GM12878 (cell line): ENCODE results near the gene FOXO3.

ENCODE experiments used
- ASH2L ChIP-seq: fragments of 300-600, 200-600 bp; sonication (generic); IDR thresholded peaks from 2 replicates; pipeline ENCODE4 v1.6.1; 2017; ENCODE audit warnings: low read depth, mild to moderate bottlenecking, borderline replicate concordance
- BHLHE40 ChIP-seq, 2 experiments: fragments of 450-650 bp in 1 of 2; IDR thresholded peaks; 2 replicates each; pipeline ENCODE4 v1.6.1; 2011 to 2017; ENCODE audit warnings: low read depth in 2 of 2, borderline replicate concordance in 1 of 2, improper control_type of control experiment in 1 of 2, low read length in 1 of 2, mild to moderate bottlenecking in 1 of 2
- BRCA1 ChIP-seq: IDR thresholded peaks from 2 replicates; pipeline ENCODE4 v1.6.1; 2011; ENCODE audit warnings: low read depth, low read length, improper control_type of control experiment
- POLR2A ChIP-seq: IDR thresholded peaks from 2 replicates; pipeline ENCODE4 v1.6.1; 2011; ENCODE audit warnings: low read depth, mild to moderate bottlenecking, low read length
- ZNF384 ChIP-seq: IDR thresholded peaks from 2 replicates; pipeline ENCODE4 v1.6.1; 2012; ENCODE audit warnings: low read depth, mild to moderate bottlenecking, low read length, improper control_type of control experiment, borderline replicate concordance

DNA sequence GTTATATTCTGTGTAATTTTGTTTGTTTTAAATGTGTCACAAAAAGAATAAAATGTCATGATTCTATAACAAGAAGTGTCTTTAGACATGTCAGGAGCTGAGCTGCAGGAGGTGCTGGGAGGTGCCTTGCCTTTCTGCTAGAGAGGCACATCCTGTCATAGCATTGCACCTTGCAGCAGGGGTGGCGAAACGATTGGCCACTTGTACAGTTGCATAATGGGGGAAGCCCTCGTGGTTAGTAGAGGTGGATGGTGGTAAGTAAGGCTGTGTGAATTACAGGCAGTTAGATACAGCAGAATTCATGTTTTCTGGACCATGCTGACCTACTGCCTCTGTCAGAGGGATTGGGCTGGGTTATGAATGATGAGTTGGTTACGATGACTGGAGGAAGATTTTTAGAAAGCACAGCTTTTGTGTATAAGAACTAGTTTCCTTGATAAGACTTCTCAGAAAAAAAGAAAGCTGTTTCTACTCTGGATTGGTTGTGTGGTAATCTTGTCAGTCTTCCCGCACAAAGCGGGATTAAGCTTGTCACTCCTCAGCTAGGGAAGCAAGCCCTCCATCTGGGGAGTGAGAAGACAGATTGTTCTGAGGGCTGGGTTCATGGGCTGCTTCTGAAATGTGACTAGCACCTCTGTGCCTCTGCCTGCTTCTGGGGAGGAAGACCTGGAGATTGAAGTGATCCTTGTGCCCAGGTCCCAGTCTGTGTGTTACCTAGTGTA is 74.9 kb downstream of the FOXO3 start:
- TF ChIP-seq BRCA1 (no peak), ASH2L (no peak), POLR2A (no peak), BHLHE40 (IDR thresholded peaks at IDR 0.05; ENCODE audit: borderline replicate concordance in 1 of 2, low read depth in 2 of 2, low read length in 1 of 2) (no peak), ZNF384 (no peak)
